Transverse colon (tissue), 4 donors: ENCODE results near the gene LRP3. TPM values are rescaled to one million over a fixed set of nuclear protein-coding genes. Genes with fewer than 3 reads are reported as not detected.

ENCODE experiments used
- DNase-seq: peaks from one replicate; pipeline ENCODE4 v3.0.0-alpha.2; 2019
- H3K27ac ChIP-seq, 4 donors: fragments of 200-600 bp; sonication (generic); 2 replicates each; pipeline ENCODE4 v1.5.1; 2016 to 2018; ENCODE audit warnings: inconsistent platforms in 4 of 4
- H3K27me3 ChIP-seq: fragments of 200-600 bp; sonication (generic); 2 replicates; pipeline ENCODE4 v1.5.1; 2017; ENCODE audit warnings: inconsistent platforms
- H3K36me3 ChIP-seq, 4 donors: fragments of 200-600 bp; sonication (generic); 2 replicates each; pipeline ENCODE4 v1.5.1; 2017 to 2019; ENCODE audit warnings: inconsistent platforms in 4 of 4
- H3K4me1 ChIP-seq, 4 donors: fragments of 200-600 bp; sonication (generic); 2 replicates each; pipeline ENCODE4 v1.5.1; 2017 to 2020; ENCODE audit warnings: inconsistent platforms in 4 of 4
- H3K4me3 ChIP-seq, 4 donors: fragments of 200-600 bp; sonication (generic); 1 replicate in 1 of 4; 2 replicates in 3 of 4; pipeline versions ENCODE4 v1.5.1 to v1.6.1; 2017 to 2019; ENCODE audit warnings: inconsistent platforms in 4 of 4
- H3K9me3 ChIP-seq, 2 donors: fragments of 200-600 bp; sonication (generic); 2 replicates each; pipeline ENCODE4 v1.5.1; 2017 to 2019; ENCODE audit warnings: inconsistent platforms in 2 of 2
- EP300 ChIP-seq: sonication (generic); formaldehyde crosslinking; IDR thresholded peaks from one replicate; pipeline ENCODE4 v1.6.1; 2017; ENCODE audit warnings: antibody characterized with exemption, low read depth
- POLR2A ChIP-seq: fragments of 450-650 bp; IDR thresholded peaks from one replicate; pipeline ENCODE4 v1.6.1; 2016; ENCODE audit warnings: antibody characterized with exemption, mild to moderate bottlenecking, moderate library complexity
- POLR2AphosphoS5 ChIP-seq, 3 donors: sonication (generic); formaldehyde crosslinking; IDR thresholded peaks; one replicate each; pipeline ENCODE4 v1.6.1; 2016; ENCODE audit warnings: antibody characterized with exemption in 3 of 3
- WGBS, 2 donors: methylation state at CpG; one replicate each; pipeline ENCODE4 v1.1.5; 2018; ENCODE audit warnings: low coverage in 1 of 2; 5-methylcytosine and 5-hydroxymethylcytosine counted together
- in situ Hi-C, 4 donors: fragments of 200-750 bp; cut with MboI; loops; one replicate each; pipeline versions ENCODE4 v1.15.0 to v1.15.1; 2017; ENCODE audit warnings: low sequenced_read_pairs in 3 of 4, low pct_ligation_motif_present in 1 of 4, low pct_unique_long_range_greater_than_20kb in 1 of 4
- intact Hi-C: fragments of 100-400 bp; cut with DNase I; formaldehyde crosslinking; loops from one replicate; pipeline ENCODE4 v1.15.1; 2023; ENCODE audit warnings: low total_unique reads
- total RNA-seq, 4 donors: library from RNA; depleted of rRNA; stranded (reverse); fragments of >200 nt; gene quantifications; one replicate each; pipeline ENCODE4 v1.1.0, GENCODE V29; 2016
- TF ChIP-seq, protein P1 (sequence below), 5 experiments: fragments of 200-600 bp in 3 of 5; fragments of 450-650 bp in 2 of 5; sonication (generic) in 3 of 5; IDR thresholded peaks; 1 replicate in 2 of 5; 2 replicates in 3 of 5; pipeline ENCODE4 v1.5.1; 2016 to 2017; ENCODE audit warnings: antibody characterized with exemption in 5 of 5, inconsistent platforms in 3 of 5, mild to moderate bottlenecking in 2 of 5, moderate library complexity in 1 of 5

LRP3 gene
- total RNA-seq, 4 donors from 2014 or later: 12.5 to 23.6 (median 17.1) TPM

DNA sequence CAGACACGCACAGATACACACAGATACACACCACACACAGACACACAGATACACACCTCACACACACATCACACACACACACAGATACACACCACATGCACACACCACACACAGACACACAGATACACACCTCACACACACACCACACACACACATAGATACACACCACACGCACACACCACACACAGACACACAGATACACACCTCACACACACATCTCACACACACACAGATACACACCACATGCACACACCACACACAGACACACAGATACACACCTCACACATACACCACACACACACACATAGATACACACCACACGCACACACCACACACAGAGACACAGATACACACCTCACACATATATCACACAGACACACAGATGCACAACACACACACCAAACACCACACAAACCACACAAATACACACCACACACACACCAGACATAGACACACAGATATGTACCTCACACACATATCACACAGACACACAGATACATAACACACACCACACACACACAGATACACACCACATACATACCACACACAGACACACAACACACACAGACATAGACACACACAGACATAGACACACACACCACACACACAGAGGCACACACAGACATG lies 55.7 kb downstream of the LRP3 start:
- no peak for TF ChIP-seq EP300
- no peak for TF ChIP-seq POLR2AphosphoS5 (IDR thresholded peaks at IDR 0.05)
- TF ChIP-seq, protein P1, sequence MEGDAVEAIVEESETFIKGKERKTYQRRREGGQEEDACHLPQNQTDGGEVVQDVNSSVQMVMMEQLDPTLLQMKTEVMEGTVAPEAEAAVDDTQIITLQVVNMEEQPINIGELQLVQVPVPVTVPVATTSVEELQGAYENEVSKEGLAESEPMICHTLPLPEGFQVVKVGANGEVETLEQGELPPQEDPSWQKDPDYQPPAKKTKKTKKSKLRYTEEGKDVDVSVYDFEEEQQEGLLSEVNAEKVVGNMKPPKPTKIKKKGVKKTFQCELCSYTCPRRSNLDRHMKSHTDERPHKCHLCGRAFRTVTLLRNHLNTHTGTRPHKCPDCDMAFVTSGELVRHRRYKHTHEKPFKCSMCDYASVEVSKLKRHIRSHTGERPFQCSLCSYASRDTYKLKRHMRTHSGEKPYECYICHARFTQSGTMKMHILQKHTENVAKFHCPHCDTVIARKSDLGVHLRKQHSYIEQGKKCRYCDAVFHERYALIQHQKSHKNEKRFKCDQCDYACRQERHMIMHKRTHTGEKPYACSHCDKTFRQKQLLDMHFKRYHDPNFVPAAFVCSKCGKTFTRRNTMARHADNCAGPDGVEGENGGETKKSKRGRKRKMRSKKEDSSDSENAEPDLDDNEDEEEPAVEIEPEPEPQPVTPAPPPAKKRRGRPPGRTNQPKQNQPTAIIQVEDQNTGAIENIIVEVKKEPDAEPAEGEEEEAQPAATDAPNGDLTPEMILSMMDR (IDR thresholded peaks at IDR 0.05): no peak
- no peak for TF ChIP-seq POLR2A
- intact Hi-C loops: no loop called here
- no peak overlapping the region for H3K4me3 ChIP-seq
- 71 to 80% methylated on average over 1 to 3 of the region's 3 CpGs for WGBS, 2 donors
- H3K27ac ChIP-seq: no peak overlapping the region
- no peaks in the 10 kb centered on the region for H3K36me3 ChIP-seq
- in situ Hi-C loops: loop anchor here in 2 of 4 donors (25.0 kb wide), 1 partner anchor 512 kb away; no protein-coding TSS in a partner anchor
- peaks cover 3 to 9% of the 10 kb centered on the region in 2 donors for H3K9me3 ChIP-seq
- DNase-seq: no peak
- H3K4me1 ChIP-seq: no peaks in the 10 kb centered on the region
- H3K27me3 ChIP-seq: peaks cover 3% of the 10 kb centered on the region

DNA sequence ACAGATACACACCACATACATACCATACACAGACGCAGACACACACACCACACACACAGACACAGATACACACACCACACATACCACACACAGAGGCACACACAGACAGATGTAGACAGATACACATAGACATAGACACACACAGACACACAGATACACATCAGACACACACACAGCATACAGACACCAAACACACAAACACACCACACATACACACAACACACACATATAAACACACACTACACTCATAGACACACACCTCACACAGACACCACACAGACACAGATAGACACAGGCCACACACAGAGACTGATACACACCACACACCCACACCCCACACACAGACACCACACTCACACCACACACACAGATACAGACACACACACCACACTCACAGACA lies 56.4 kb downstream of the LRP3 start:
- intact Hi-C loops (no loop called here), in situ Hi-C loops (loop anchor here in 1 of 4 donors (25.0 kb wide), 1 partner anchor 512 kb away; no protein-coding TSS in a partner anchor)
- WGBS, 2 donors: 84 to 100% methylated on average over 1 of the region's 1 CpG

DNA sequence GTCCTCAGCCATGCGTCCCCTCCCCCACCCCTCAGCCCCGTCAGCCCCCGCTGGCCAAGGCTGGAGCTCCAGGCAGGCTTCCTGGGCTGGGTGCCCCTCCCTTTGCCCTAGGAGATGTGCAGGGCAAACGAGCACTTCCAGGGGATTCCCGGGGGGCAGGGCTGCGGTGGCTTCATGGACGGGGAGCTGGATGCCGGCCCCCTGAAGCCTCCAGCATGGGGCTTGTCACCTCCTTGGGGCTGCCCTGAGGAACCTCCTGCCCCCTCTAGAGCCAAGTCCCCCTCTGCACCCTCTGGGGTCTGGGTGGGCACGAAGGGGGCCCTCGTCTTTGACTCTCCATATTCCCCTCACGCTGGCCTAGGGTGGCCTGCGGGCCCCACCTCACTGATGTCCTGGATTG lies 56.9 kb downstream of the LRP3 start:
- Histone ChIP-seq H3K27me3 (peaks cover 3% of the 10 kb centered on the region), H3K27ac (no peak overlapping the region), H3K4me1 (no peaks in the 10 kb centered on the region), H3K9me3 (peaks cover 0 to under 1% of the 10 kb centered on the region in 2 donors), H3K36me3 (no peaks in the 10 kb centered on the region), H3K4me3 (no peak overlapping the region)
- DNase-seq: no peak
- TF ChIP-seq POLR2A (no peak), EP300 (no peak), POLR2AphosphoS5 (IDR thresholded peaks at IDR 0.05) (no peak)
- TF ChIP-seq, protein P1 (IDR thresholded peaks at IDR 0.05): no peak
- WGBS, 2 donors: 66% methylated on average over 8 of the region's 12 CpGs; no CpG with 5 or more reads in 1 of the 2 donors
- in situ Hi-C loops (loop anchor here in 1 of 4 donors (25.0 kb wide), 1 partner anchor 511 kb away; no protein-coding TSS in a partner anchor), intact Hi-C loops (no loop called here)

More for the DNA sequence above, 56.4 kb downstream of the LRP3 start:
- no peak for DNase-seq
- Histone ChIP-seq H3K36me3 (no peaks in the 10 kb centered on the region), H3K9me3 (peaks cover 3 to 6% of the 10 kb centered on the region in 2 donors), H3K4me3 (no peak overlapping the region), H3K27ac (no peak overlapping the region), H3K27me3 (peaks cover 3% of the 10 kb centered on the region), H3K4me1 (no peaks in the 10 kb centered on the region)
- TF ChIP-seq, protein P1 (IDR thresholded peaks at IDR 0.05): no peak
- TF ChIP-seq POLR2AphosphoS5 (IDR thresholded peaks at IDR 0.05) (no peak), POLR2A (no peak)

DNA sequence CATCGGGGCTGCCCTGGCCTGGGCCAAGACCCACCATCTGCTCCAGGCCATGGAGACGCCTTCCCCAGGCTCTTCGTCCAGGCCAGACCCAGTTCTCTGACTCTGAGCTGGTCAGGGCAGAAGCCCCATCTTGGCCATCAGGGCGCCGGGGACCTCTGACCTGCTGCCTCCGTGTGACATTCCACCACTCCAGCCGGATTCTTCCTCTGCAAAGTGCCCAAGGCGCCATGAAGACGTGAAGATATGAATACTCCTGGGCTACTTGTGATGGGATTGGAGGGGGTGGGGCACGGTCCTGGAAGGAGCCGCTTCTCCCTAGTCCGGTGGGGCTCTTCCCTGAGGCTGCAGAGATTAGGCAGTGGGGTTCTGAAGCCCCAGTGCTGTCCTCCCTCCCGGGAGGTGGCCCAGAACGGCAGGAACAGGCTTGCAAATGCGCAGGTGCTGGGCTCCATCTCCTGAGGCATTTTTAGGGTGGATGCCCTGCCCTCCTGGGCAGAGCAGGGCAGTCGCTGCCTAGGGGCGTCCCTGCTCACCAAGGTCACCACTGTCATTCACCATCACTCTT lies 57.5 kb downstream of the LRP3 start:
- Histone ChIP-seq H3K27me3 (peaks cover 3% of the 10 kb centered on the region), H3K9me3 (no peaks in the 10 kb centered on the region), H3K4me1 (no peaks in the 10 kb centered on the region), H3K4me3 (no peak overlapping the region), H3K27ac (no peak overlapping the region), H3K36me3 (no peaks in the 10 kb centered on the region)
- no peak for TF ChIP-seq POLR2AphosphoS5 (IDR thresholded peaks at IDR 0.05)
- no peak for TF ChIP-seq EP300
- TF ChIP-seq, protein P1 (IDR thresholded peaks at IDR 0.05): no peak
- no peak for TF ChIP-seq POLR2A
- in situ Hi-C loops: loop anchor here in 1 of 4 donors (25.0 kb wide), 1 partner anchor 511 kb away; no protein-coding TSS in a partner anchor
- WGBS, 2 donors: 75% methylated on average over 17 of the region's 17 CpGs; no CpG with 5 or more reads in 1 of the 2 donors
- intact Hi-C loops: no loop called here
- no peak for DNase-seq
